CD4-positive, alpha-beta T cell treated with Interleukin-15 for 4 hours (primary cell): ENCODE results near the gene DPYSL3.

Source experiments
- DNase-seq: peaks from one replicate; pipeline ENCODE4 v3.0.0-alpha.2; 2020; ENCODE audit warnings: low spot score

DPYSL3 gene

DNA sequence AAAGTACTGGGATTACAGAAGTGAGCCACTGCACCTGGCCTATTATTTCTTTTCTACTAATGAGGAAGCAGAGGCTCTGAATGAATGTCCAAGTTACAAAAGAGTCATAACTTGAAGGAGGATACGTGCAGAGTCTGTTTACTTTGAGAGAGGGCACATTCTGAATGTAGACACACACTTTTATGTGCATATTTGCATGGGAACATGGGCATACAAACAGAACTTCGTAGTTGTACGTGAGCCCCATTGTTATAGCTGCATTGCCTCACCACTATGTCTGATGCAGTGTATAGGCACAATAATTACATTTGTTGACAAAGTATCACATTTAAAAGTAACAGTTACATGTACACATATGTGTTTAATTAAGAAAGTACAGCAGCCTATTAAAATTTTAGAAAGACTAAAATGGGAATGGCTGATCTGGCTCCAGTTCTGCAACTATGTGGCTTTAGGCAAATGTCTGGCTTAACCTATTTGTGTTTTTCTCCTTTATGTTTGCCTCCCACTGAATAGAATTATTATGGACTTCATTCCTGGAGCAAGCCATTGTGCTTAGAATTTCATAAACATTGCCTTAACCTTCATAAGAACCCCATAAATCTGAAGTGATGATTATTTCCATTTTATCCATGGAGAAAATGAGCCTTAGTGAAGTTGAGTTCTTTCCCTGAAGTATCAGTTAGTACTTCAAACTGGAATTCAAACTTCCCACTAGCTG is 3.0 kb upstream of the DPYSL3 start:
- no peak for DNase-seq

- DNase-seq, result no peak
Observed at GRCh38 chr5:147510885-147511284, 1.0 kb upstream of the DPYSL3 start.

- DNase-seq, result no peak
Observed at GRCh38 chr5:147509041-147509709, 693 bp downstream of the DPYSL3 start.

DNA sequence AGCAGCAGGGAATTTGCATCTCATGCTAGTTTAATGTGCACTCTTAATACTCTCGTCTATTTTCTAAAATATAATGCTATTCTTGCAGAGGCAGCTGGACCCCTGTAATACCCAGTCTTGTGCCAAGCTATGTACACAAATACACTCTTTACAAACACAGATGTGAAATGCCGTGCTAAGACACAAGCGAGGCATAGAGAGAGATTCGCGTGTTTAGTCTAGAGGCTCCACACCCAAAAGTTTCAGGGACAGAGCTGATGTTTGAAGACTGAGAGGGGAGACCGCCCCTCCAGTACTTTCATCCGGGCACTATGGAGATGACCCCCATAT is 1.2 kb downstream of the DPYSL3 start:
- DNase-seq, result no peak

- DNase-seq, result no peak
Observed at GRCh38 chr5:147507480-147508126, 2.3 kb downstream of the DPYSL3 start.

GRCh38 chr5:147504535-147504934 is 5.3 kb downstream of the DPYSL3 start:
- no peak for DNase-seq

DNA sequence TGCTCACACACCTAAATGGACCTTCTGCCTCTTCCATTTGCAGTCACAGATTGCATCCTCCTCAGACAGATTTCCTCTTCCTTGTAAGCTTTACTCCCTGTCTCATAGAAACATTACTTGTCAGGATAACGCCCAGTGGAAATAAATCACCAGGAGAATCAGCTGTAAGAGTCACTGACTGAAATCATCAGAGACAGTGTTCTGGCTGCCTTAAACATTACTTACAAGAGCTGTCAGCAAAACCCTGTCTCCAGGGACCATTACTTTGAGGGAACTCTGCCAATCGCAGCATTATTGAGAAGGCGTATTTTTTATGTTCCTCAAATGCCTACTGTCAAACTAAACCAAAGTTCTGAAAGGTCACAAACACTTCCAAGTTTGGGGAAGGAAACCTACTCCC is 5.9 kb downstream of the DPYSL3 start:
- DNase-seq, result no peak

- DNase-seq, result no peak
Observed at GRCh38 chr5:147490989-147491388, 18.9 kb downstream of the DPYSL3 start.

DNA sequence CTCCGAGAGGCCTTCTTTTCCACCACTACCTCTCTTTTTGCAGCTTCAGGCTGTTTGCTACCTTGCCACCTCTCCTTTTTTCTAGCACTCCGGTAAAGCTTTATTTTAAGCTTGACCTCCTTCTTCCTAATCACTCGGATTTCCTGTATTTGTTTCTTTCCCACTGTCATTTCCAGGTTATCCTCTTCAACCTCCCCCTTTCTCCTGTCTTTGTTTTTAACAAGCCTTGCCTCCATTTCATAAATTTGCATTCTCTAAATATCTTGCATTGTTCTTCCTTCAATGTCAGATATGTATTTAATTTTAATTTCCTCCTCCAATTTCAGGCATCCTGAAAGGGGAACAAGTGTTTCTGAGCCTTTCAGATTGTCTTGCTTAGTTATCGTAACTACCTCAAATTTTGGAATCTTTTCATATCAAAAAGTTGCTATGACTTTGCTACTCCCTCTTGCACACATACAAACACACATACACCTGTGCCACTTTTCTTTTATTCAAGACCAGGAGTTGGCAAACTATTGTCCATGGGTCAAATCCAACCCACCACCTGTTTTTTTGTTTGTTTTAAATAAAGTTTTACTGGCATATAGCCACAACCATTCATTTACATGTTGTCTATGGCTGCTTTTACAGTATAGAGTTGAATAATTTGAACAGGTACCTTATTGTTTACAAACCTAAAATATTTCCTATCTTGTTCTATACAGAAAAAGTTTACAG is 22.7 kb downstream of the DPYSL3 start:
- no peak for DNase-seq

GRCh38 chr5:147485814-147486213 is 24.1 kb downstream of the DPYSL3 start:
- no peak for DNase-seq

DNA sequence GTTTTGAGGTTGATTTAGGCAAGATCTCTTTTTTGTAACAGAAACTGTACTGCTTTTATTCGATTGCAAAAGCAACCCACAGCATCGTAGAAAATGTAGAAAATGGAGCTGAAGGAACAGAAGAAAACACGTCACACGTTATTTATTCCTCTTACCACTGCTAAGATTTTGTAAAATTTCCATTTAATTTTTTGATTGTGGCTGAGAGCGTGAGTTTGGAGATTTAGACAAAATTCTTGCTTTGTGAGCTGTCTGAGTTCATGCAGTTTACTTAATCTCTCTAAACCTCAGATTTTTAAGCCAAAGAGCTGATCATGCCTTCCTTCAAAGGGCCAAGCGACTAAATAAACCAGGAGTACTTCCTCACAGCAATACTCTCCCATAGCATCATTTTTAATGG is 24.8 kb downstream of the DPYSL3 start:
- no peak for DNase-seq

DNA sequence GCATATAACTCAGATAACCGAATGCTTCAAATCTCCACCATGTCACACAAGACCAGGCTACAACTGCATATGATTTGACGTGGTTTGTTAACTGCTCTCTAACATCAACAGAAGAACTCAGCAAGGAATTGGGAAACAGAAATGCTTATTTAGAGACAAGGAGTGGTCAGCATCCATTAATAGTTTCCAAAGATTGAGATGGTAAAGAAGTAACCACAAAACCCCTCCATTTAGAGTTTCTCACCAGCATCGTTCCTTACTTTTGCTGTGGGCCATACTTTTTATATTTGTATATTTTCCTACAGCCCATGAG is 25.2 kb downstream of the DPYSL3 start:
- DNase-seq, result no peak

GRCh38 chr5:147483961-147484707 is 25.7 kb downstream of the DPYSL3 start:
- no peak for DNase-seq

GRCh38 chr5:147483188-147483790 is 26.6 kb downstream of the DPYSL3 start:
- no peak for DNase-seq

DNA sequence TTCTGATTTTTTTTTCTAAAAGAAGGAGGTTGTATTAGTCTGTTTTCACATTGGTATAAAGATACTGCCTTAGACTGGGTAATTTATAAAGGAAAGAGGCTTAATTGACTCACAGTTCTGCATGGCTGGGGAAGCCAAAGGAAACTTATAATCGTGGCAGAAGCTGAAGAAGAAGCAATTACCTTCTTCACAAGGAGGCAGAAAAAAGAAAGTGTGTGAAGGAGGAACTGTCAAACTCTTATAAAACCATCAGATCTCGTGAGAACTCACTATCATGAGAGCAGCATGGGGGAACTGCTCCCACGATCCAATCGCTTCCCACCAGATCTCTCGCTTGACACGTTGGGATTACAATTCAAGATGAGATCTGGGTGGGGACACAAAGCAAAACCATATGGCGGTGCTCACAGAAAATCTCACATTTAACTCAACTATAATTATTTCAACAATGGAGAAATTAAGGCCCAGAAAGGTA is 27.1 kb downstream of the DPYSL3 start:
- no peak for DNase-seq

GRCh38 chr5:147481874-147482705 is 27.8 kb downstream of the DPYSL3 start:
- DNase-seq, result no peak

DNA sequence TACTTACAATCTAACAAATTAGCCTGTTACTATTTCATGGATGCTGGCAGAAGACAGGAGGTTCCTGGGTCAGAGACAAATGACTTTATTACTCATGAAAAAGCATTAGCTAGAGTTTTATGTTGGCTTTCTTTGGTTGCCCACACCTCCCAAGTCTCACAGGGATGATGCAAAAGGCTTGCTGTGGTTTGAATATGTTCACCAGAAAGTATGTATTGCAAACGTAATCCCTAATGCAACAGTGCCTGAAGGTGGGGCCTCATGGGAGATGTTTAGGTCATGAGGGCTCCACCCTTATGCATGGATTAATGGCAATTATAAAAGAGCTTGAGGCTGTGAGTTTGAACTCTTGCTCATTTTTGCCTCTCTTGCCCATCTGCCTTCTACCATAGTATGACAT is 28.5 kb downstream of the DPYSL3 start:
- DNase-seq, result no peak

GRCh38 chr5:147479949-147480348 is 29.9 kb downstream of the DPYSL3 start:
- DNase-seq, result no peak

- no peak for DNase-seq
Observed at GRCh38 chr5:147479444-147479843, 30.4 kb downstream of the DPYSL3 start.

GRCh38 chr5:147474140-147474539 is 35.7 kb downstream of the DPYSL3 start:
- DNase-seq, result no peak
